ENCODE results near the gene OSBPL1A. TPM values are rescaled to one million over a fixed set of nuclear protein-coding genes. Genes with fewer than 3 reads are reported as not detected.
A peak's percentile ranks its signal among the peaks of the same experiment; 100 is the strongest.

The OSBPL1A gene
- total RNA-seq, 1 donor from 2014 or later = 16.4 TPM

DNA sequence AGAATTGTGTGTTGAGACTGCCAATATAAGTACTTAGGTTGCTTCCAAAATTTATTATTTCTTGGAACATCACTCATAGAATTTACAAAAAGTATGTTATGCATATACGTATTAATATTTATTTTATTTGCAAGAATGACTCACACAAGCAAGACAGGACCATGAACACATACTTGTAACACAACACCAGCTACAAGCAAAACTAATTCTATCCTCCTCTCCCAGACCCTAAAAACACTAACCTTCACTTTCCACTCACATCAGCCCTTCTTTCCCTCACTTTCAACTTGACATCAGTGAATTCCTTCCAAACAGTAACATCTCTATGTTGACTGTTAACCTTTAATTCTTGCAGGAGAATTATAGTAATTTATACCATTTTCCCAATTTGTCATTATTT lies 24.3 kb downstream of the OSBPL1A start:
- peaks cover 16% of the 10 kb centered on the region for H3K36me3 Mint-ChIP-seq (ENCODE audit: low read depth, unreplicated experiment)
- H3K9me3 Mint-ChIP-seq (ENCODE audit: unreplicated experiment) = no peaks in the 10 kb centered on the region
- H3K4me3 Mint-ChIP-seq (ENCODE audit: unreplicated experiment) = no peak overlapping the region
- TF ChIP-seq, protein P1, sequence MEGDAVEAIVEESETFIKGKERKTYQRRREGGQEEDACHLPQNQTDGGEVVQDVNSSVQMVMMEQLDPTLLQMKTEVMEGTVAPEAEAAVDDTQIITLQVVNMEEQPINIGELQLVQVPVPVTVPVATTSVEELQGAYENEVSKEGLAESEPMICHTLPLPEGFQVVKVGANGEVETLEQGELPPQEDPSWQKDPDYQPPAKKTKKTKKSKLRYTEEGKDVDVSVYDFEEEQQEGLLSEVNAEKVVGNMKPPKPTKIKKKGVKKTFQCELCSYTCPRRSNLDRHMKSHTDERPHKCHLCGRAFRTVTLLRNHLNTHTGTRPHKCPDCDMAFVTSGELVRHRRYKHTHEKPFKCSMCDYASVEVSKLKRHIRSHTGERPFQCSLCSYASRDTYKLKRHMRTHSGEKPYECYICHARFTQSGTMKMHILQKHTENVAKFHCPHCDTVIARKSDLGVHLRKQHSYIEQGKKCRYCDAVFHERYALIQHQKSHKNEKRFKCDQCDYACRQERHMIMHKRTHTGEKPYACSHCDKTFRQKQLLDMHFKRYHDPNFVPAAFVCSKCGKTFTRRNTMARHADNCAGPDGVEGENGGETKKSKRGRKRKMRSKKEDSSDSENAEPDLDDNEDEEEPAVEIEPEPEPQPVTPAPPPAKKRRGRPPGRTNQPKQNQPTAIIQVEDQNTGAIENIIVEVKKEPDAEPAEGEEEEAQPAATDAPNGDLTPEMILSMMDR (IDR thresholded peaks at IDR 0.05; ENCODE audit: unreplicated experiment) = no peak
- peaks cover 2% of the 10 kb centered on the region for H3K27me3 Mint-ChIP-seq (ENCODE audit: unreplicated experiment)
- no peak overlapping the region for H3K27ac Mint-ChIP-seq (ENCODE audit: unreplicated experiment)
- DNase-seq (ENCODE audit: low spot score) = no peak
- H3K4me1 Mint-ChIP-seq (ENCODE audit: unreplicated experiment) = peaks cover 19% of the 10 kb centered on the region

GRCh38 chr18:24372279-24372872 lies 25.2 kb downstream of the OSBPL1A start:
- Mint-ChIP-seq H3K27me3 (ENCODE audit: unreplicated experiment) (peaks cover 2% of the 10 kb centered on the region), H3K27ac (ENCODE audit: unreplicated experiment) (no peak overlapping the region)

DNA sequence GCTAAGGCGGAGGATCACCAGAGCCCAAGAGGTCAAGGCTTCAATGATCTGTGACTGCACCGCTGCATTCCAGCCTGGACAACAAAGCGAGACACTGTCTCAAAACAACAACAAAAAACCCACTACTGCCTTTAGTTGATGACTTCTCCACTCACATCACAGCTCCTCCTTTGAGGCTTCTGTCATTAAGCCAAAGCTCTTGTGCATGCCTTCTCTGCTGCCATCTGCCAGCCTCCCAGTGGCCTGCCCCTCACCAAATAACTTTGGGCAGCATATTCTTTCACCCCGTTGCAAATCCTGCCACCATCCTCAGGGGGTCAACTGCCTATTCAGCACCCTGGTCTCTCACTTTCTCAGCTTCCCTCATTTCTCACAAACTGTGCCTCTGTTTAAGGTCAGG lies 27.5 kb downstream of the OSBPL1A start:
- peaks cover 2% of the 10 kb centered on the region for H3K27me3 Mint-ChIP-seq (ENCODE audit: unreplicated experiment)
- peaks cover 7% of the 10 kb centered on the region for H3K36me3 Mint-ChIP-seq (ENCODE audit: low read depth, unreplicated experiment)
- H3K4me3 Mint-ChIP-seq (ENCODE audit: unreplicated experiment) = no peak overlapping the region
- no peak overlapping the region for H3K27ac Mint-ChIP-seq (ENCODE audit: unreplicated experiment)
- no peaks in the 10 kb centered on the region for H3K9me3 Mint-ChIP-seq (ENCODE audit: unreplicated experiment)
- DNase-seq (ENCODE audit: low spot score) = no peak
- peaks cover 21% of the 10 kb centered on the region for H3K4me1 Mint-ChIP-seq (ENCODE audit: unreplicated experiment)
- TF ChIP-seq, protein P1 (IDR thresholded peaks at IDR 0.05; ENCODE audit: unreplicated experiment) = no peak

More at GRCh38 chr18:24372279-24372872, 25.2 kb downstream of the OSBPL1A start:
- peaks cover 21% of the 10 kb centered on the region for H3K4me1 Mint-ChIP-seq (ENCODE audit: unreplicated experiment)
- TF ChIP-seq, protein P1 (IDR thresholded peaks at IDR 0.05; ENCODE audit: unreplicated experiment) = no peak
- H3K36me3 Mint-ChIP-seq (ENCODE audit: low read depth, unreplicated experiment) = peaks cover 16% of the 10 kb centered on the region
- no peak for DNase-seq (ENCODE audit: low spot score)
- no peaks in the 10 kb centered on the region for H3K9me3 Mint-ChIP-seq (ENCODE audit: unreplicated experiment)
- no peak overlapping the region for H3K4me3 Mint-ChIP-seq (ENCODE audit: unreplicated experiment)

- TF ChIP-seq, protein P1 (IDR thresholded peaks at IDR 0.05; ENCODE audit: unreplicated experiment) = no peak
Observed at GRCh38 chr18:24369426-24369825, 28.2 kb downstream of the OSBPL1A start.

GRCh38 chr18:24368749-24369148 lies 28.9 kb downstream of the OSBPL1A start:
- Mint-ChIP-seq H3K27me3 (ENCODE audit: unreplicated experiment) (peaks cover 2% of the 10 kb centered on the region), H3K4me1 (ENCODE audit: unreplicated experiment) (peaks cover 21% of the 10 kb centered on the region), H3K4me3 (ENCODE audit: unreplicated experiment) (no peak overlapping the region), H3K36me3 (ENCODE audit: low read depth, unreplicated experiment) (peaks cover 3% of the 10 kb centered on the region), H3K27ac (ENCODE audit: unreplicated experiment) (peak overlapping the region; percentile 59), H3K9me3 (ENCODE audit: unreplicated experiment) (no peaks in the 10 kb centered on the region)
- TF ChIP-seq, protein P1 (IDR thresholded peaks at IDR 0.05; ENCODE audit: unreplicated experiment) = no peak
- DNase-seq (ENCODE audit: low spot score) = no peak

More at GRCh38 chr18:24369426-24369825, 28.2 kb downstream of the OSBPL1A start:
- no peak overlapping the region for H3K27ac Mint-ChIP-seq (ENCODE audit: unreplicated experiment)
- H3K4me1 Mint-ChIP-seq (ENCODE audit: unreplicated experiment) = peaks cover 21% of the 10 kb centered on the region
- H3K36me3 Mint-ChIP-seq (ENCODE audit: low read depth, unreplicated experiment) = peaks cover 3% of the 10 kb centered on the region
- peaks cover 2% of the 10 kb centered on the region for H3K27me3 Mint-ChIP-seq (ENCODE audit: unreplicated experiment)
- no peaks in the 10 kb centered on the region for H3K9me3 Mint-ChIP-seq (ENCODE audit: unreplicated experiment)
- no peak for DNase-seq (ENCODE audit: low spot score)
- H3K4me3 Mint-ChIP-seq (ENCODE audit: unreplicated experiment) = no peak overlapping the region

Data from endothelial cell (in vitro differentiated cells).